ENCODE measurements around the gene KCTD11.

DNA sequence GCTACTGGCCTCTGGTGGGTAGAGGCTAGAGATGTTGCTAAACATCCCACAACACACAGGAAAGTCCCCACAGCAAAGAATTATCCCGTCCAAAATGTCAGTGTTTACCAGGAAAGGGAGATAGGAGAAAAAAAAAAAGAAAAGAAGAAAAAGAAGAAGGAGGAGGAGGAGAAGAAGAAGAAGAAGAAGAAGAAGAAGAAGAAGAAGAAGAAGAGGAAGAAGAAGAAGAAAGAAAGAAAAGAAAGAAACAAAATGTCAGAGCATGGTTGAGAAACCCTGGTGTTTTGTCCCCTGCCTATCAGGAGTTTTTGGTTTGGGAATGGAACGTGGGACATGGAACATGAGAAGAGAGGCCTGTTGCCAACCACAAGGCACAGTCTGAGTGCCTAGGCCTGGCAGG is 5.4 kb downstream of the KCTD11 start:
- TF ChIP-seq, protein P1, sequence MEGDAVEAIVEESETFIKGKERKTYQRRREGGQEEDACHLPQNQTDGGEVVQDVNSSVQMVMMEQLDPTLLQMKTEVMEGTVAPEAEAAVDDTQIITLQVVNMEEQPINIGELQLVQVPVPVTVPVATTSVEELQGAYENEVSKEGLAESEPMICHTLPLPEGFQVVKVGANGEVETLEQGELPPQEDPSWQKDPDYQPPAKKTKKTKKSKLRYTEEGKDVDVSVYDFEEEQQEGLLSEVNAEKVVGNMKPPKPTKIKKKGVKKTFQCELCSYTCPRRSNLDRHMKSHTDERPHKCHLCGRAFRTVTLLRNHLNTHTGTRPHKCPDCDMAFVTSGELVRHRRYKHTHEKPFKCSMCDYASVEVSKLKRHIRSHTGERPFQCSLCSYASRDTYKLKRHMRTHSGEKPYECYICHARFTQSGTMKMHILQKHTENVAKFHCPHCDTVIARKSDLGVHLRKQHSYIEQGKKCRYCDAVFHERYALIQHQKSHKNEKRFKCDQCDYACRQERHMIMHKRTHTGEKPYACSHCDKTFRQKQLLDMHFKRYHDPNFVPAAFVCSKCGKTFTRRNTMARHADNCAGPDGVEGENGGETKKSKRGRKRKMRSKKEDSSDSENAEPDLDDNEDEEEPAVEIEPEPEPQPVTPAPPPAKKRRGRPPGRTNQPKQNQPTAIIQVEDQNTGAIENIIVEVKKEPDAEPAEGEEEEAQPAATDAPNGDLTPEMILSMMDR (IDR thresholded peaks at IDR 0.05), result no peak
- TF ChIP-seq POLR2A (IDR thresholded peaks at IDR 0.05), result no peak

Data from lower leg skin (tissue), 3 donors.